Left lung (tissue), 10 donors: Measurements from ENCODE around the gene CDPF1. TPM values are rescaled to one million over a fixed set of nuclear protein-coding genes. Genes with fewer than 3 reads are reported as not detected.
"Not testable (repeated sequence)": the region's sequence is repeated elsewhere in the genome, so short reads cannot be mapped to it uniquely, and the experiment has no call there.

Experiments
- ATAC-seq: fragments of 200-7000 bp; cut with Tn5 transposase; one replicate; pipeline ENCODE4 v1.9.1; 2020; ENCODE audit warnings: moderate library complexity
- DNase-seq, 4 donors: peaks; one replicate each; pipeline ENCODE4 v3.0.0-alpha.2; 2013 to 2020
- H3K27ac ChIP-seq, 2 donors: fragments of 200-600 bp; sonication (generic) in 1 of 2; one replicate each; pipeline versions ENCODE4 v1.5.0 to v1.8.0; 2020 to 2021
- H3K27me3 ChIP-seq, 2 donors: fragments of 200-600 bp; sonication (generic) in 1 of 2; one replicate each; pipeline versions ENCODE4 v1.5.0 to v1.8.0; 2020 to 2021
- H3K36me3 ChIP-seq, 2 donors: fragments of 200-600 bp; sonication (generic) in 1 of 2; one replicate each; pipeline versions ENCODE4 v1.5.0 to v1.8.0; 2020 to 2021
- H3K4me1 ChIP-seq, 2 donors: fragments of 200-600 bp; one replicate each; pipeline ENCODE4 v1.8.0; 2021
- H3K4me3 ChIP-seq, 2 donors: fragments of 200-600 bp; sonication (generic) in 1 of 2; one replicate each; pipeline versions ENCODE4 v1.5.0 to v1.8.0; 2020 to 2021; ENCODE audit warnings: mild to moderate bottlenecking in 1 of 2
- H3K9me3 ChIP-seq, 2 donors: fragments of 200-600 bp; sonication (generic) in 1 of 2; one replicate each; pipeline versions ENCODE4 v1.5.0 to v1.8.0; 2020 to 2021
- intact Hi-C, 2 donors: fragments of 100-400 bp; cut with DNase I; formaldehyde crosslinking; loops; one replicate each; pipeline versions ENCODE4 v1.11.2 to v1.14.2; 2022
- polyA plus RNA-seq, 6 donors: library from polyadenylated mRNA; unstranded; fragments of 120-200 nt; gene quantifications; one replicate each; pipeline ENCODE4 v1.2.1, GENCODE V29; 2013; ENCODE audit not compliant: insufficient read length in 6 of 6
- total RNA-seq, 2 donors: library from RNA; stranded (reverse); fragmentation: NEBNext Ultra II Directional; extraction: Animal tissue kit (Norgen Biotek cat#: 25700); gene quantifications; one replicate each; pipeline ENCODE4 v1.2.1, GENCODE V29; 2021
- TF ChIP-seq, protein P1 (sequence below), 2 donors: fragments of 200-600 bp; sonication (generic) in 1 of 2; IDR thresholded peaks; one replicate each; pipeline versions ENCODE4 v1.5.0 to v1.8.0; 2021; ENCODE audit warnings: antibody characterized with exemption in 2 of 2
- donor health status: DM: no; HTN: yes; CAD: no.
- donor health status: DM: no; HTN: no; CAD: no.

CDPF1 gene
- total and polyA plus RNA-seq, 8 donors: 7.7 to 13.5 (median 11.3) TPM

- peaks cover 0 to 46% of the 10 kb centered on the region in 2 donors for H3K36me3 ChIP-seq
- H3K4me1 ChIP-seq: no peaks in the 10 kb centered on the region
- H3K4me3 ChIP-seq: no peak overlapping the region
- no peak overlapping the region for H3K27ac ChIP-seq
- TF ChIP-seq, protein P1, sequence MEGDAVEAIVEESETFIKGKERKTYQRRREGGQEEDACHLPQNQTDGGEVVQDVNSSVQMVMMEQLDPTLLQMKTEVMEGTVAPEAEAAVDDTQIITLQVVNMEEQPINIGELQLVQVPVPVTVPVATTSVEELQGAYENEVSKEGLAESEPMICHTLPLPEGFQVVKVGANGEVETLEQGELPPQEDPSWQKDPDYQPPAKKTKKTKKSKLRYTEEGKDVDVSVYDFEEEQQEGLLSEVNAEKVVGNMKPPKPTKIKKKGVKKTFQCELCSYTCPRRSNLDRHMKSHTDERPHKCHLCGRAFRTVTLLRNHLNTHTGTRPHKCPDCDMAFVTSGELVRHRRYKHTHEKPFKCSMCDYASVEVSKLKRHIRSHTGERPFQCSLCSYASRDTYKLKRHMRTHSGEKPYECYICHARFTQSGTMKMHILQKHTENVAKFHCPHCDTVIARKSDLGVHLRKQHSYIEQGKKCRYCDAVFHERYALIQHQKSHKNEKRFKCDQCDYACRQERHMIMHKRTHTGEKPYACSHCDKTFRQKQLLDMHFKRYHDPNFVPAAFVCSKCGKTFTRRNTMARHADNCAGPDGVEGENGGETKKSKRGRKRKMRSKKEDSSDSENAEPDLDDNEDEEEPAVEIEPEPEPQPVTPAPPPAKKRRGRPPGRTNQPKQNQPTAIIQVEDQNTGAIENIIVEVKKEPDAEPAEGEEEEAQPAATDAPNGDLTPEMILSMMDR (IDR thresholded peaks at IDR 0.05): no peak
- intact Hi-C loops: no loop called here
- ATAC-seq (no peak), DNase-seq (peak in 1 of 4 donors; percentile 12)
- peaks cover 0 to 9% of the 10 kb centered on the region in 2 donors for H3K9me3 ChIP-seq
- H3K27me3 ChIP-seq: no peaks in the 10 kb centered on the region
Measured at GRCh38 chr22:46201059-46201757, 48.9 kb downstream of the CDPF1 start.

DNA sequence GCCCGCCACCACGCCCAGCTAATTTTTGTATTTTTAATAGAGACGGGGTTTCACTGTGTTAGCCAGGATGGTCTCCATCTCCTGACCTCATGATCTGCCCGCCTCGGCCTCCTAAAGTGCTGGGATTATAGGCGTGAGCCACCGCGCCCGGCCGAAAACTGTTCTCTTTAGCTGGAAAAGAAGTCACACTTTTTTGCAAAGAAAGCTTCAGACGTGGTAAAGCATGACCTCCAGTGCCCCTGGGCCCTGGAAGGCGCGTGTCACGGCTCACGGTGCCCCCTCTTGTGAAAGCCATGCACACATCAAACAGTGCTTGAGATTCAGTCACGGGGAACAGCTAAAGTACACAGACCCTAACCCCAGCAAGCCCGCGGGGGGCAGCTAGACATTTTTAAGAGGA is 51.3 kb downstream of the CDPF1 start:
- intact Hi-C loops, H3K9me3 ChIP-seq, H3K4me1 ChIP-seq, H3K4me3 ChIP-seq, H3K27me3 ChIP-seq, DNase-seq, ATAC-seq, H3K27ac ChIP-seq: not testable (repeated sequence)
- peaks cover 0 to 34% of the 10 kb centered on the region in 2 donors for H3K36me3 ChIP-seq

DNA sequence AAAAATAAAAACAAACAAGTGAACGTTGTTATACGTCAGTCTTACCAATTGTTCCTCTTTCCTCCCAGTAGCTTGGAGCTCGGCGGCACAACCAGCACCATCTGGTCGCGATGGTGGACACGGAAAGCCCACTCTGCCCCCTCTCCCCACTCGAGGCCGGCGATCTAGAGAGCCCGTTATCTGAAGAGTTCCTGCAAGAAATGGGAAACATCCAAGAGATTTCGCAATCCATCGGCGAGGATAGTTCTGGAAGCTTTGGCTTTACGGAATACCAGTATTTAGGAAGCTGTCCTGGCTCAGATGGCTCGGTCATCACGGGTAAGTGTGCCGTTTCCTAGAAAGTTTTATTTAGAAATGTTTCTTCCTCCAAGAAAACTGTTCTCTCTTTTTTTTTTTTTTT is 51.8 kb downstream of the CDPF1 start:
- no peaks in the 10 kb centered on the region for H3K27me3 ChIP-seq
- H3K27ac ChIP-seq: no peak overlapping the region
- H3K9me3 ChIP-seq: no peaks in the 10 kb centered on the region
- peak in 1 of 4 donors; percentile 25 for DNase-seq
- peaks cover 0 to 29% of the 10 kb centered on the region in 2 donors for H3K36me3 ChIP-seq
- H3K4me3 ChIP-seq: no peak overlapping the region
- ATAC-seq: no peak
- TF ChIP-seq, protein P1 (IDR thresholded peaks at IDR 0.05): no peak
- H3K4me1 ChIP-seq: no peaks in the 10 kb centered on the region
- intact Hi-C loops: no loop called here

DNA sequence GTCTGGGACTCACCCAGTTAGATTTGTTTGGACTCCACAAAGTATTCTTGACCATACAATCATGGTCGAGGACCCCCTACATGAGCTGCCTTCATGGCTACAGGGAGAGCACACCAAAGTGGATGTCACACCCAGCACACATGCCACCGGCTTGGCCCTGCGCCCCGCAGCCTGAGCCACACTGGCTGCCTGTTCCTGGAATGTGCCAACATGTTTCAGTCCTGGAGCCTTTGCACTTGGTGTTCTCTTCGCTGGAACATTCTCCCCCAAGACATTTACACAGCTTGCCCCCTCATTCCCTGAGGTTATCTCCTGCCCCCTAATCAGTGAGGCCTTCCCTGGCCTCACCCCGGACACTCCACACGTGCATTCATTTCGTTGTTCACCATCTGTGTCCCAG is 53.8 kb downstream of the CDPF1 start:
- H3K9me3 ChIP-seq: no peaks in the 10 kb centered on the region
- TF ChIP-seq, protein P1 (IDR thresholded peaks at IDR 0.05): no peak
- peaks cover 0 to 28% of the 10 kb centered on the region in 2 donors for H3K36me3 ChIP-seq
- intact Hi-C loops: no loop called here
- H3K4me1 ChIP-seq: no peaks in the 10 kb centered on the region
- H3K4me3 ChIP-seq: no peak overlapping the region
- no peak for ATAC-seq
- no peaks in the 10 kb centered on the region for H3K27me3 ChIP-seq
- DNase-seq: no peak
- H3K27ac ChIP-seq: no peak overlapping the region

DNA sequence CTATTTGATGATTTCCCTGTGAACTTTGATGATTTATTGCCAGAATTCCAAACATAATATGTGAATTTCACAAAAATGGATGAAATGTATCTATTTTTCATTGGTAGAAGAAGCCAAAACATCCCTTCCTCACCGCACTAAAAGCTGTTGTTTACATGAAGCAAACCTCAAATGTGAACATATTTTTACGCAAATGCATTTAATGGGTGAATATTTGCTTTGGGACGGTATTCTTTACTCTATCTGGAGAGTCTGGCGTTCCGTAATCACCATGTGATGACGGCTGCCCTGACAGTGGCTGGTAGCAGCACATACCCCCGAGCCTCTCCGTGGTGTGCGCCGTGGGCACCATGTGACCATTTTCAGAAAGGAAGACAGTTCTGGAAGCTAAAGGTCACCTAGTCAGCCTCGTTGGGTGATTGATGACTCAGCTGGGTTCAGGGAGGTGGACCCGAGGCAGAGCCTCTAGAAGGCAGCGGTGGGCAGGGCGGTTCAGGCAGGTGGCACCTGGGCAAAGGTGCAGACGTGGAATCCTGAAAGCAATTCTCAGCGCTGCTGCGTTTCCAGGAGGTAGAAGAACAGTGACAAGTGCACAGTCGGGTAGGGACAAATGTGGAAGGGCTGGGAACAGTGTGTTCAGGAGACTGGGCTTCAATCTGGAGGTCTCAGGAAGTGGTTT is 54.5 kb downstream of the CDPF1 start:
- no peaks in the 10 kb centered on the region for H3K4me1 ChIP-seq
- H3K36me3 ChIP-seq: peaks cover 0 to 24% of the 10 kb centered on the region in 2 donors
- no peak overlapping the region for H3K4me3 ChIP-seq
- TF ChIP-seq, protein P1 (IDR thresholded peaks at IDR 0.05): no peak
- no peaks in the 10 kb centered on the region for H3K9me3 ChIP-seq
- ATAC-seq: no peak
- no peak overlapping the region for H3K27ac ChIP-seq
- no peaks in the 10 kb centered on the region for H3K27me3 ChIP-seq
- no peak for DNase-seq
- intact Hi-C loops: no loop called here

Other genes with a start within 250 kb of the CDPF1 start
- gene PPARA, start 99.8 kb downstream of the CDPF1 start, total RNA-seq: 10 to 100 TPM; 19.4 to 22.3 TPM
- gene PPARA, start 99.8 kb downstream of the CDPF1 start, polyA plus RNA-seq: 10 to 100 TPM; 13.8 to 16.5 (median 15.2) TPM
- under 1 TPM in 1 of 2 donors, not detected in 1; 0.05 TPM for gene PKDREJ, start 13.1 kb upstream of the CDPF1 start, total RNA-seq
- under 1 TPM; 0.46 to 0.76 (median 0.67) TPM for gene PKDREJ, start 13.1 kb upstream of the CDPF1 start, polyA plus RNA-seq
- gene TTC38, start 17.7 kb upstream of the CDPF1 start, total RNA-seq: 10 to 100 TPM; 26.8 to 30.8 TPM
- 10 to 100 TPM; 32.6 to 36.0 (median 34.5) TPM for gene TTC38, start 17.7 kb upstream of the CDPF1 start, polyA plus RNA-seq
- 1 to 10 TPM; 1.5 to 6.4 TPM for gene GTSE1, start 46.6 kb upstream of the CDPF1 start, total RNA-seq
- gene GTSE1, start 46.6 kb upstream of the CDPF1 start, polyA plus RNA-seq: 10 to 100 TPM; 11.8 to 30.6 (median 16.5) TPM
- gene TRMU, start 85.4 kb upstream of the CDPF1 start, total RNA-seq: 10 to 100 TPM; 34.1 to 35.8 TPM
- gene TRMU, start 85.4 kb upstream of the CDPF1 start, polyA plus RNA-seq: 10 to 100 TPM; 39.9 to 53.1 (median 45.8) TPM